OCI-LY1 (cell line): Measurements from ENCODE around the gene ADARB2.

Experiments used
- H2AFZ ChIP-seq: fragments of 200-600 bp; sonication (generic), shearing (Covaris generic); 2 replicates; pipeline ENCODE4 v1.6.0; 2014; ENCODE audit warnings: antibody characterized with exemption, mild to moderate bottlenecking, low read length
- H3F3A ChIP-seq: fragments of 200-600 bp; sonication (generic), shearing (Covaris generic); 2 replicates; pipeline ENCODE4 v1.6.0; 2014; ENCODE audit warnings: mild to moderate bottlenecking, antibody characterized with exemption, low read length, moderate library complexity; ENCODE audit not compliant: insufficient read depth
- H3K27ac ChIP-seq: fragments of 200-600 bp; sonication (generic); 2 replicates; pipeline ENCODE4 v1.5.1; 2014; ENCODE audit warnings: low read length, mixed run types, mild to moderate bottlenecking, low read depth; ENCODE audit not compliant: poor library complexity, severe bottlenecking
- H3K27me3 ChIP-seq: fragments of 200-600 bp; sonication (generic); 2 replicates; pipeline ENCODE4 v1.6.0; 2014; ENCODE audit warnings: antibody characterized with exemption, mild to moderate bottlenecking, low read length, moderate library complexity; ENCODE audit not compliant: insufficient read depth
- H3K36me3 ChIP-seq: fragments of 200-600 bp; sonication (generic); 2 replicates; pipeline ENCODE4 v1.6.1; 2014; ENCODE audit warnings: mild to moderate bottlenecking, antibody characterized with exemption, low read length, moderate library complexity, mixed read lengths; ENCODE audit not compliant: insufficient read depth
- H3K4me1 ChIP-seq: fragments of 200-600 bp; sonication (generic); 2 replicates; pipeline ENCODE4 v1.5.1; 2014; ENCODE audit warnings: mild to moderate bottlenecking, low read length, moderate library complexity; ENCODE audit not compliant: insufficient read depth, severe bottlenecking
- H3K4me2 ChIP-seq: fragments of 200-600 bp; sonication (generic), shearing (Covaris generic); 2 replicates; pipeline ENCODE4 v1.6.1; 2014; ENCODE audit warnings: low read length
- H3K4me3 ChIP-seq: fragments of 200-600 bp; sonication (generic); 2 replicates; pipeline ENCODE4 v1.5.1; 2014; ENCODE audit warnings: low read length, low read depth, mild to moderate bottlenecking, mixed read lengths; ENCODE audit not compliant: poor library complexity, severe bottlenecking
- H3K79me2 ChIP-seq: fragments of 200-600 bp; shearing (Covaris generic); 2 replicates; pipeline ENCODE4 v1.6.1; 2016; ENCODE audit warnings: mixed run types, low read length, mixed read lengths; ENCODE audit not compliant: insufficient read depth
- H3K9ac ChIP-seq: fragments of 200-600 bp; sonication (generic), shearing (Covaris generic); 2 replicates; pipeline ENCODE4 v1.6.1; 2014; ENCODE audit warnings: mild to moderate bottlenecking, low read length, mixed read lengths
- H3K9me2 ChIP-seq: fragments of 200-600 bp; sonication (generic), shearing (Covaris generic); 2 replicates; pipeline ENCODE4 v1.6.1; 2014; ENCODE audit warnings: low read depth, mild to moderate bottlenecking, low read length, mixed read lengths
- H3K9me3 ChIP-seq: fragments of 200-600 bp; shearing (Covaris generic); 2 replicates; pipeline ENCODE4 v1.6.1; 2014; ENCODE audit warnings: low read length, mixed read lengths
- H4K20me1 ChIP-seq: fragments of 200-600 bp; sonication (generic), shearing (Covaris generic); 2 replicates; pipeline ENCODE4 v1.6.0; 2016; ENCODE audit warnings: mild to moderate bottlenecking, low read length; ENCODE audit not compliant: insufficient read depth
- CTCF ChIP-seq: fragments of 200-600 bp; sonication (generic), shearing (Covaris generic); IDR thresholded peaks from 2 replicates; pipeline ENCODE4 v1.5.1; 2017; ENCODE audit warnings: mild to moderate bottlenecking, antibody characterized with exemption, low read length, moderate library complexity, mixed read lengths
- EZH2 ChIP-seq: fragments of 200-600 bp; sonication (generic), shearing (Covaris generic); IDR thresholded peaks from 2 replicates; pipeline ENCODE4 v1.8.0; 2017; ENCODE audit warnings: borderline replicate concordance, mixed run types, mild to moderate bottlenecking, antibody characterized with exemption, low read length, moderate library complexity, mixed read lengths

ADARB2 gene

GRCh38 chr10:1732564-1732996, 4.7 kb downstream of the ADARB2 start:
- no peaks in the 10 kb centered on the region for H3K27me3 ChIP-seq
- no peaks in the 10 kb centered on the region for H4K20me1 ChIP-seq
- H3K9me3 ChIP-seq = no peaks in the 10 kb centered on the region
- TF ChIP-seq EZH2 (no peak), CTCF (no peak)
- H3K79me2 ChIP-seq = no peaks in the 10 kb centered on the region
- no peaks in the 10 kb centered on the region for H3K36me3 ChIP-seq
- H3K4me3 ChIP-seq = no peak overlapping the region
- no peak overlapping the region for H3K27ac ChIP-seq
- peaks cover 9% of the 10 kb centered on the region for H3K4me1 ChIP-seq
- H3K9ac ChIP-seq = no peak overlapping the region
- H2AFZ ChIP-seq = no peak overlapping the region
- H3F3A ChIP-seq = no peaks in the 10 kb centered on the region
- no peaks in the 10 kb centered on the region for H3K9me2 ChIP-seq
- H3K4me2 ChIP-seq = no peak overlapping the region

- Histone ChIP-seq H4K20me1 (no peaks in the 10 kb centered on the region), H3K9me2 (no peaks in the 10 kb centered on the region), H2AFZ (no peak overlapping the region), H3K4me3 (no peak overlapping the region), H3K27ac (no peak overlapping the region), H3F3A (no peaks in the 10 kb centered on the region), H3K27me3 (no peaks in the 10 kb centered on the region), H3K36me3 (no peaks in the 10 kb centered on the region), H3K9ac (no peak overlapping the region), H3K9me3 (no peaks in the 10 kb centered on the region), H3K79me2 (no peaks in the 10 kb centered on the region), H3K4me2 (no peak overlapping the region), H3K4me1 (peaks cover 9% of the 10 kb centered on the region)
- TF ChIP-seq CTCF = no peak
- no peak for TF ChIP-seq EZH2
These were observed 5.7 kb downstream of the ADARB2 start for GRCh38 chr10:1731592-1731991.

- no peak for TF ChIP-seq EZH2
- no peak for TF ChIP-seq CTCF
- H3K4me3 ChIP-seq = no peak overlapping the region
- H3K9me2 ChIP-seq = no peaks in the 10 kb centered on the region
- no peak overlapping the region for H3K9ac ChIP-seq
- peaks cover 9% of the 10 kb centered on the region for H3K4me1 ChIP-seq
- H3K27me3 ChIP-seq = no peaks in the 10 kb centered on the region
- no peaks in the 10 kb centered on the region for H3K79me2 ChIP-seq
- no peak overlapping the region for H3K4me2 ChIP-seq
- no peak overlapping the region for H3K27ac ChIP-seq
- H3K36me3 ChIP-seq = no peaks in the 10 kb centered on the region
- H2AFZ ChIP-seq = no peak overlapping the region
- H4K20me1 ChIP-seq = no peaks in the 10 kb centered on the region
- no peaks in the 10 kb centered on the region for H3K9me3 ChIP-seq
- H3F3A ChIP-seq = no peaks in the 10 kb centered on the region
These were observed 7.6 kb downstream of the ADARB2 start for GRCh38 chr10:1729751-1730150.
